GM12875 (cell line): ENCODE data around the gene PURB.
"Not testable (repeated sequence)": the region's sequence is repeated elsewhere in the genome, so short reads cannot be mapped to it uniquely, and the experiment has no call there.

ENCODE experiments used
- H3K4me3 ChIP-seq: one replicate; pipeline ENCODE4 v1.5.1; 2011; ENCODE audit warnings: low read depth, low read length, control low read depth
- CTCF ChIP-seq: IDR thresholded peaks from 2 replicates; pipeline ENCODE4 v1.5.1; 2011; ENCODE audit warnings: low read depth, mild to moderate bottlenecking, control low read depth, inconsistent platforms, low read length, moderate library complexity, borderline replicate concordance; ENCODE audit not compliant: insufficient read depth

The PURB gene

GRCh38 chr7:44867073-44867995 is 18.0 kb downstream of the PURB start:
- TF ChIP-seq CTCF = no peak
- no peak overlapping the region for H3K4me3 ChIP-seq

GRCh38 chr7:44861949-44862348 is 23.4 kb downstream of the PURB start:
- H3K4me3 ChIP-seq = not testable (repeated sequence)

- TF ChIP-seq CTCF = no peak
- no peak overlapping the region for H3K4me3 ChIP-seq
Observed at GRCh38 chr7:44858161-44858560, 27.2 kb downstream of the PURB start.

GRCh38 chr7:44854644-44855364 is 30.5 kb downstream of the PURB start:
- TF ChIP-seq CTCF = no peak
- H3K4me3 ChIP-seq = no peak overlapping the region

GRCh38 chr7:44853391-44853790 is 31.9 kb downstream of the PURB start:
- TF ChIP-seq CTCF = no peak
- no peak overlapping the region for H3K4me3 ChIP-seq

- no peak overlapping the region for H3K4me3 ChIP-seq
- TF ChIP-seq CTCF = no peak
Observed at GRCh38 chr7:44852590-44852989, 32.7 kb downstream of the PURB start.

- TF ChIP-seq CTCF = no peak
- no peak overlapping the region for H3K4me3 ChIP-seq
Observed at GRCh38 chr7:44849885-44850544, 35.3 kb downstream of the PURB start.
